Measurements from ENCODE around the gene MTG2. TPM values are rescaled to one million over a fixed set of nuclear protein-coding genes. Genes with fewer than 3 reads are reported as not detected.

The MTG2 gene
- total RNA-seq, 1 experiment from 2014 or later: 110 TPM

DNA sequence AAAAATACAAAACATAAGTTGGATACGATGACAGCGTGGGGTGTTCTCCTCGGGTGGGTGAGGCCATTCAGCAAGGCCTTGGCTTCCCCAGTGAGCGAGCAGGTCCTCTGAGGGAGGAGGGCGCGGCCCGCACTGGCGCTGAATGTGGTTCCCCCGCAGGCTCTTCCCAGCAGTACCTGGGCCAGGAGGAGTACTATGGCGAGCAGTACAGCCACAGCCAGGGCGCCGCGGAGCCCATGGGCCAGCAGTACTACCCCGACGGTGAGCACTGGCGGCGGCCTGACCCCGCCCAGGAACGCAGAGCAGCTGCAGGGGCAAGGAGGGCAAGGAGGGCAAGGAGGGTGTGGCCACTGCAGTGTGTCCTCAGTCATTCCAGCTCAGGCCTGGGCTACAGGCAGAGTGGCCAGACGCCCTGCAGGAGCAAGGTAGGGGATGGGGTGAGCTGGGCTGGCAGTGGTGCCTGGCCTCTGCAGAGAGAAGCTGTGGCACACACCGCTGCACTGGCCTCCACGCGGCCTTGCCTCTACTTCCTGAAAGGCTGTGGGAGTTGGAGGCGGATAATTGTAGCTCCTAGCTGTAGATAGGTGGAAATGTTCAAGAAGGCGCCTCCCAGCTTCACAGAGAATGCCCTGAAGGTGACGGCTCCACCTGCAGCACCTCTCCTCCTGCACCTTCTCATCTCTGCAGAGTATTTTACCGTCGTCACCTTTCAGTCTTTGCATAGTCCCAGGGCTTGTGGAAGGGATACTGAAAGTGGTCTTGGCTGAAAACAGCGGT lies 18.7 kb upstream of the MTG2 start:
- Histone ChIP-seq H3K27me3 (replicated peaks; ENCODE audit: control insufficient read depth, insufficient read depth, low read length) (no peaks in the 10 kb centered on the region), H3K4me1 (no peaks in the 10 kb centered on the region), H3K4me3 (ENCODE audit: low read depth, low read length) (no peak overlapping the region), H3K9me3 (no peaks in the 10 kb centered on the region), H3K36me3 (ENCODE audit: control insufficient read depth, insufficient read depth, low read length) (peaks cover 23% of the 10 kb centered on the region)
- intact Hi-C loops (cut with micrococcal nuclease; ENCODE audit: unreplicated experiment): no loop called here
- TF ChIP-seq, protein P1, sequence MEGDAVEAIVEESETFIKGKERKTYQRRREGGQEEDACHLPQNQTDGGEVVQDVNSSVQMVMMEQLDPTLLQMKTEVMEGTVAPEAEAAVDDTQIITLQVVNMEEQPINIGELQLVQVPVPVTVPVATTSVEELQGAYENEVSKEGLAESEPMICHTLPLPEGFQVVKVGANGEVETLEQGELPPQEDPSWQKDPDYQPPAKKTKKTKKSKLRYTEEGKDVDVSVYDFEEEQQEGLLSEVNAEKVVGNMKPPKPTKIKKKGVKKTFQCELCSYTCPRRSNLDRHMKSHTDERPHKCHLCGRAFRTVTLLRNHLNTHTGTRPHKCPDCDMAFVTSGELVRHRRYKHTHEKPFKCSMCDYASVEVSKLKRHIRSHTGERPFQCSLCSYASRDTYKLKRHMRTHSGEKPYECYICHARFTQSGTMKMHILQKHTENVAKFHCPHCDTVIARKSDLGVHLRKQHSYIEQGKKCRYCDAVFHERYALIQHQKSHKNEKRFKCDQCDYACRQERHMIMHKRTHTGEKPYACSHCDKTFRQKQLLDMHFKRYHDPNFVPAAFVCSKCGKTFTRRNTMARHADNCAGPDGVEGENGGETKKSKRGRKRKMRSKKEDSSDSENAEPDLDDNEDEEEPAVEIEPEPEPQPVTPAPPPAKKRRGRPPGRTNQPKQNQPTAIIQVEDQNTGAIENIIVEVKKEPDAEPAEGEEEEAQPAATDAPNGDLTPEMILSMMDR (IDR thresholded peaks at IDR 0.05; ENCODE audit: insufficient read depth in 1 of 2, low read depth in 1 of 2, low read length in 1 of 2, severe bottlenecking in 1 of 2, unreplicated experiment in 1 of 2): no peak
- POLR2A ChIA-PET: no interaction called here
- BruUV-seq (replicated peaks): no TSS peak
- no peaks in the 10 kb centered on the region for H3K4me1 Mint-ChIP-seq (ENCODE audit: low read depth, unreplicated experiment)
- peaks cover 85% of the 10 kb centered on the region for H3K36me3 Mint-ChIP-seq (ENCODE audit: insufficient read depth, unreplicated experiment)
- no peak overlapping the region for H3K4me3 Mint-ChIP-seq (ENCODE audit: unreplicated experiment)
- CTCF ChIA-PET: no interaction called here
- no peaks in the 10 kb centered on the region for H3K9me3 Mint-ChIP-seq (ENCODE audit: unreplicated experiment)
- no peak for DNase-seq
- H3K27ac Mint-ChIP-seq (ENCODE audit: unreplicated experiment): no peak overlapping the region
- no peaks in the 10 kb centered on the region for H3K27me3 Mint-ChIP-seq (ENCODE audit: insufficient read depth, unreplicated experiment)

DNA sequence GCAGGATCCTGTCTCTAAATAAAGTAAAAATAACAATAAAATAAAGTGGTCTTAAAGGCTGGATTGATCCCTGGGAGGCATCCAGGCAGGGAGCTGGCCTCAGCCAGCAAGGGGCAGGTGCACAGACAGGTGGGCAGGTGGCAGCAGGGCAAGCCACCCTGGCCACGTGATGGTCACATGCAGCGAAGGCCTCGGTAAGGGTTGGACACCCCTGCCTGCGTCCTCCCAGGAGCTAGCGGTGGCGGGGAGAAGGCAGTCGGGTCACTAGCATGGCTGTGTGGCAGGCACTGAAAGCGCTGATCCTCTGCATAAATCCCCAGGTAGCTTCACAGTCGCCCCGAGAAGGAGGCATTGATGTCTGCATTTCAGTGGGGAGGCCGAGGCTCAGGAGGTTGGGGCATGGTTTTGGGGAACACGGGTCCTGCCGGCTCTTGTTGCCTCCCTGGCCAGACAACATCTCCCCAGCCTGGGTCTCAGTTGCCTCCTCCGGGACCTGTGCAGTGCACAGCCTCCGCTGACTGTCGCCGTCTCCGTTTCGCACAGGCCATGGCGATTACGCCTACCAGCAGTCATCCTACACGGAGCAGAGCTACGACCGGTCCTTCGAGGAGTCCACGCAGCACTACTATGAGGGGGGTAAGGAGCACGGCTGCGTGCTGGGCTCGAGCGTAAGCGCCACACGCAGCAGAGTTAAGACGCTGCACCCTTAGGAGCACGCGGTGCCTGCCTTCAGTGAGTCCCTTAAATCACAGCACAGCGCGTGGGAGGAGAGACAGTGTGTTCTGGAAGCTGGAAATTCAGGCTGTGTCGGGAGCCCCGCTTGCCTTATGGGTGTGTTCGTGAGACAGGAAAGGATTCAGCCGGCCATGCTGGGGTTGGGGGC lies 17.7 kb upstream of the MTG2 start:
- no peak overlapping the region for H3K27ac Mint-ChIP-seq (ENCODE audit: unreplicated experiment)
- H3K27me3 ChIP-seq (replicated peaks; ENCODE audit: control insufficient read depth, insufficient read depth, low read length): no peaks in the 10 kb centered on the region
- intact Hi-C loops (cut with micrococcal nuclease; ENCODE audit: unreplicated experiment): no loop called here
- ChIA-PET POLR2A (no interaction called here), CTCF (no interaction called here)
- H3K4me3 Mint-ChIP-seq (ENCODE audit: unreplicated experiment): no peak overlapping the region
- BruUV-seq (replicated peaks): no TSS peak
- H3K9me3 ChIP-seq: no peaks in the 10 kb centered on the region
- H3K36me3 ChIP-seq (ENCODE audit: control insufficient read depth, insufficient read depth, low read length): peaks cover 25% of the 10 kb centered on the region
- no peak overlapping the region for H3K4me3 ChIP-seq (ENCODE audit: low read depth, low read length)
- no peaks in the 10 kb centered on the region for H3K27me3 Mint-ChIP-seq (ENCODE audit: insufficient read depth, unreplicated experiment)
- no peaks in the 10 kb centered on the region for H3K4me1 Mint-ChIP-seq (ENCODE audit: low read depth, unreplicated experiment)
- H3K36me3 Mint-ChIP-seq (ENCODE audit: insufficient read depth, unreplicated experiment): peaks cover 88% of the 10 kb centered on the region
- DNase-seq: no peak
- H3K4me1 ChIP-seq: no peaks in the 10 kb centered on the region
- H3K9me3 Mint-ChIP-seq (ENCODE audit: unreplicated experiment): no peaks in the 10 kb centered on the region
- TF ChIP-seq, protein P1 (IDR thresholded peaks at IDR 0.05; ENCODE audit: insufficient read depth in 1 of 2, low read depth in 1 of 2, low read length in 1 of 2, severe bottlenecking in 1 of 2, unreplicated experiment in 1 of 2): no peak

DNA sequence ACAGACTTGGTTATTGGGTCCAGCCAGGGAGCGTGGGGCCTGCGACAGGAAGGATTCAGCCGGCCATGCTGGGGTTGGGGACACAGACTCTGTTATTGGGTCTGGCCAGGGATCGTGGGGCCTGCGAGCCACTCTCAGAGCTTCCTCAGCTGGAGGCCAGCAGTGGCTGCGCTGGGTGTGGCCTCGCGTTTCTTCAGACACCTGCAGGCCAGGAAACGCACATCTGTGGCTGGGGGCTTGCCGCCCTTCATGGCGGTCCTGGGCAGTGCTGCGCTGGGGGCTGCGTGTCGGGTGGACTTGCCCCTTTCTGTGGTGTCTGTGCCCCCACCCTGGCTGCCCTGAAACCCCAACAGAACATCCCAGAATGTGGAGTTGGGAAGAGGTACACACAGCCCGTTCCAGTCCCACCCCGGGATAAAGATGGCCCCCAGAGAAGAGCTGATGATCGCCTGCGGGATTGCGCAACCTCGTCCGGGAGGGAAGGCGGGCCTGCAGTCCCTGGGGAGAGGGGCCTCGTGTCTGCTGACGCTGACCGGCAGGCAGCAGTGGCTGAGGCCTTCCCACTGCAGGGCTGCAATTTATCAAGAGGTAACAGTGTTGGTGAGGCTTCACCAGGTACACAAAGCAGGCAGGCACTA lies 16.9 kb upstream of the MTG2 start:
- Mint-ChIP-seq H3K36me3 (ENCODE audit: insufficient read depth, unreplicated experiment) (peaks cover 85% of the 10 kb centered on the region), H3K9me3 (ENCODE audit: unreplicated experiment) (no peaks in the 10 kb centered on the region), H3K27ac (ENCODE audit: unreplicated experiment) (no peak overlapping the region), H3K4me3 (ENCODE audit: unreplicated experiment) (no peak overlapping the region), H3K27me3 (ENCODE audit: insufficient read depth, unreplicated experiment) (no peaks in the 10 kb centered on the region), H3K4me1 (ENCODE audit: low read depth, unreplicated experiment) (no peaks in the 10 kb centered on the region)
- Histone ChIP-seq H3K36me3 (ENCODE audit: control insufficient read depth, insufficient read depth, low read length) (peaks cover 25% of the 10 kb centered on the region), H3K27me3 (replicated peaks; ENCODE audit: control insufficient read depth, insufficient read depth, low read length) (no peaks in the 10 kb centered on the region), H3K4me1 (no peaks in the 10 kb centered on the region), H3K9me3 (no peaks in the 10 kb centered on the region), H3K4me3 (ENCODE audit: low read depth, low read length) (no peak overlapping the region)
- peak in 1 of 2 experiments; percentile 56 for DNase-seq
- TF ChIP-seq, protein P1 (IDR thresholded peaks at IDR 0.05; ENCODE audit: insufficient read depth in 1 of 2, low read depth in 1 of 2, low read length in 1 of 2, severe bottlenecking in 1 of 2, unreplicated experiment in 1 of 2): no peak
- POLR2A ChIA-PET: no interaction called here
- CTCF ChIA-PET: interaction anchor here (0.7 kb wide), 1 partner anchor 9 kb away, joined by 3 read pairs; no protein-coding TSS in a partner anchor
- intact Hi-C loops (cut with micrococcal nuclease; ENCODE audit: unreplicated experiment): no loop called here
- BruUV-seq (replicated peaks): no TSS peak

Data from Caco-2 (cell line).